ENCODE data around the gene WDTC1. TPM values are rescaled to one million over a fixed set of nuclear protein-coding genes. Genes with fewer than 3 reads are reported as not detected.
A peak's percentile ranks its signal among the peaks of the same experiment; 100 is the strongest.
"Not testable (repeated sequence)": the region's sequence is repeated elsewhere in the genome, so short reads cannot be mapped to it uniquely, and the experiment has no call there.

Gene WDTC1
- total RNA-seq: 16.3 TPM

- ATAC-seq: peak; percentile 98
Measured at GRCh38 chr1:27234049-27234882, at the start of gene WDTC1. Gene WDTC1 (plus strand): TSS chr1:27234632. CDS start chr1:27261055, 26,423 bp downstream.

GRCh38 chr1:27184665-27185064 is 49.8 kb upstream of the WDTC1 start:
- not testable (repeated sequence) for ATAC-seq

GRCh38 chr1:27192039-27192529 is 42.3 kb upstream of the WDTC1 start:
- ATAC-seq: peak; percentile 89

GRCh38 chr1:27193194-27193593 is 41.2 kb upstream of the WDTC1 start:
- no peak for ATAC-seq

GRCh38 chr1:27201295-27201694 is 33.1 kb upstream of the WDTC1 start:
- peak; percentile 22 for ATAC-seq

GRCh38 chr1:27203946-27204345 is 30.5 kb upstream of the WDTC1 start:
- no peak for ATAC-seq

GRCh38 chr1:27207238-27207637 is 27.2 kb upstream of the WDTC1 start:
- not testable (repeated sequence) for ATAC-seq

- ATAC-seq: not testable (repeated sequence)
Measured at GRCh38 chr1:27208143-27208850, 26.1 kb upstream of the WDTC1 start.

GRCh38 chr1:27216466-27216865 is 18.0 kb upstream of the WDTC1 start:
- no peak for ATAC-seq

- no peak for ATAC-seq
Measured at GRCh38 chr1:27217401-27217800, 17.0 kb upstream of the WDTC1 start.

- no peak for ATAC-seq
Measured at GRCh38 chr1:27218736-27219135, 15.7 kb upstream of the WDTC1 start.

- ATAC-seq: no peak
Measured at GRCh38 chr1:27220096-27220495, 14.3 kb upstream of the WDTC1 start.

GRCh38 chr1:27220702-27221497 is 13.5 kb upstream of the WDTC1 start:
- not testable (repeated sequence) for ATAC-seq

GRCh38 chr1:27225621-27226020 is 8.8 kb upstream of the WDTC1 start:
- ATAC-seq: no peak

- no peak for ATAC-seq
Measured at GRCh38 chr1:27227765-27228164, 6.7 kb upstream of the WDTC1 start.

- ATAC-seq: peak; percentile 15
Measured at GRCh38 chr1:27233667-27234048, 774 bp upstream of the WDTC1 start.

- ATAC-seq: no peak
Measured at GRCh38 chr1:27235827-27236226, 1.4 kb downstream of the WDTC1 start.

- no peak for ATAC-seq
Measured at GRCh38 chr1:27237112-27237511, 2.7 kb downstream of the WDTC1 start.

GRCh38 chr1:27238032-27238431 is 3.6 kb downstream of the WDTC1 start:
- no peak for ATAC-seq

GRCh38 chr1:27241677-27242076 is 7.2 kb downstream of the WDTC1 start:
- ATAC-seq: no peak

- ATAC-seq: not testable (repeated sequence)
Measured at GRCh38 chr1:27243665-27244064, 9.2 kb downstream of the WDTC1 start.

GRCh38 chr1:27246194-27246593 is 11.8 kb downstream of the WDTC1 start:
- no peak for ATAC-seq

GRCh38 chr1:27253596-27253995 is 19.2 kb downstream of the WDTC1 start:
- no peak for ATAC-seq

All from esophagus mucosa (tissue), 1 donor.